GM08714 (cell line): ENCODE results near the gene FBXL7.
"Not testable (repeated sequence)": the region's sequence is repeated elsewhere in the genome, so short reads cannot be mapped to it uniquely, and the experiment has no call there.

Experiments used
- H3K4me3 ChIP-seq: fragments of 200-500 bp; sonication (Bioruptor generic); 2 replicates; pipeline ENCODE4 v1.5.1; 2014; ENCODE audit warnings: mild to moderate bottlenecking, low read length, inconsistent platforms
- ZNF274 ChIP-seq: IDR thresholded peaks from 2 replicates; pipeline ENCODE4 v1.6.1; 2012; ENCODE audit warnings: mild to moderate bottlenecking, low read depth, low read length

The FBXL7 gene

DNA sequence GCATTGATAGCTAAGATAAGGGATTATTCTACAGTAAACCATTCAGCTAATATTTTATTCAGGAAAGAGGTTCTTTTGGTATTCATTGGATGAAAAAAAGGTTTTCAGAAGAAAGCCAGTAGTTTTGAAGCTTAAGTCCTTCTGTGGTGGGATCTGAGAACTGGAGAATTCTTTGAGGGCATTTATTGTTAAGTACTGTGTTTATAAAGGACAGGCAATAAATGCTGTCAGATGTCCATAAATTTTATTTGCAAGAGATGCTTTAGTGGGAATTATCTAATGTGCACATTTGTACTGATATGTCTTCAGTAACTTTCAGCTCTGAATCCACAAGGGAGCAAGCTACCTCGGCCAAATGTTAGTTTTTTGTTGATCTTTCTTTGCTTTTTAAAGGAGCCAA lies 358.3 kb downstream of the FBXL7 start:
- H3K4me3 ChIP-seq = no peak overlapping the region
- TF ChIP-seq ZNF274 = no peak

GRCh38 chr5:15864536-15865215 lies 364.7 kb downstream of the FBXL7 start:
- H3K4me3 ChIP-seq = no peak overlapping the region
- no peak for TF ChIP-seq ZNF274

GRCh38 chr5:15872259-15872658 lies 372.3 kb downstream of the FBXL7 start:
- H3K4me3 ChIP-seq = not testable (repeated sequence)

DNA sequence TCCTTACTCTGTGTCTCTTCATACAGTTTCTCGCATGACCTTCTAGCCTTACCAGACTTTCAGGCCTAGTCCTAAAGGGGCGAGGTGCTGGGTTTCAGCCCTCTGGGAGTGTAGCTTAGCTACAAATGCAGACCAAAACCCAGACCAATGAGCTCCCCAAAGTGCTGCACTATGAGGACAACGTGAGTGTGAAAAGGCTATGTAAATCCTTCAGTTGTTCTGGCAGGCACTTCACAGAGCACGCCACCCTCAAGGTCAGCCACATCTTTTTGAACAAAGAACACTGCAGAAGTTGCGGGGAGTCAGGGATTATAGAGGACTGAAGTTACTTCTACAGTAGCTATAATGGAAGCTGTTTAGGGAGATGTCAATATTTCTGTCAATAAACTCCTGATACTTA lies 377.9 kb downstream of the FBXL7 start:
- no peak for TF ChIP-seq ZNF274
- H3K4me3 ChIP-seq = no peak overlapping the region

GRCh38 chr5:15880201-15880600 lies 380.2 kb downstream of the FBXL7 start:
- no peak overlapping the region for H3K4me3 ChIP-seq
- TF ChIP-seq ZNF274 = no peak

DNA sequence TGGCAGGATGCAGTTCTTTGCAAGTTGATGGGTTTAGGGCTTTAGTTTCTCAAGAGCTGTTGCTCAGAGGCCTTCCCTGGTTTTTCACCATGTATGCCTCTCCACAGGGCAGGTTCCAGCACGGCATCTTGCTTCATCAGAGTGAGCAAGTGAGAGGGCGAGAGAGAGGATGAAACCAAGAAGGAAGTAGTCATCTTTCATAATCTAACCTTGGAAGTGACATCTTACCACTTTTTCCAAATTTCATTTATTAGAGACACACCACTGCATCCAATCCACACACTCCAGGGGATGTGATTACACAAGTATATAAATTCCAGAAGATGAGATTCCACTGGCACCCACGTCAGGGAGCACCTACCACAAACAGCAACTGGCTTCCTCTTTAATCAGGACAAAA lies 385.2 kb downstream of the FBXL7 start:
- H3K4me3 ChIP-seq = no peak overlapping the region
- TF ChIP-seq ZNF274 = no peak

DNA sequence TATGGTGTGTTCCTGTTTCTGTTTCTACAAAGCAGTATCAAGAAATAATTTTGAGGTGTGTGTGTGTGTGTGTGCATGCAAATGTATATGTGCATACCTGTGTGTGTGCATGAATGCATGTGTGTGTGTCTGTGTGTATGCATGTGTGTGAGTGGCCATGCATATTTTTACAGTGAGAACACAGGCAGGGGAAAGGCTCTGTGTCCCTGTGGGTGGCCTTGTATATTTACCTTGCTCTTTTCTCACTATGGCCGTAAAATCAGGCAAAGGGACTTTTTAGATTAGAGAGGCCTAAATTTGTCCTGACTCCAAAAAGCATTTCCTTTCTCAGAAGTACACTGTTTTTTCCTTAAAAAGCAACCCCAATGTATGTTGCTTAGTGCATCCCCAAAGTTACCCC lies 386.2 kb downstream of the FBXL7 start:
- H3K4me3 ChIP-seq = no peak overlapping the region
- TF ChIP-seq ZNF274 = no peak

DNA sequence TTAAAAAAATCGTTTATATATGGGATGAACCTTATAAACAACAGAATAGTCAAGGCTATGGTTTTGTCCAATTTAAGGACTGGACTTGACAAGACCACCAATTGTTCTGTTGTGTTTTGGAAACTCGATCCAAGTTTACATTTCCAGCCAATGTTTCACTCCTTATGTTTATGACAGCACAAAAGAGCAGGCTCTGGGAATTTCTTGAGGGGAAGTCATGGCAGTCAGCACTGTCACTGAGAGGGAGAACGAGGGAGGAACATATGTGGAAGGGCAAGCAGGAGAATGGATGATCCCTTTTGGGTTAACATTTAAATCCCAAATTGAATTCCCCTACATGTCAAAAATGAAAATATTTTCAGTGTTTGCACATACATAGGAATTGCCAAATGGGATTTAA lies 387.1 kb downstream of the FBXL7 start:
- H3K4me3 ChIP-seq = no peak overlapping the region
- TF ChIP-seq ZNF274 = no peak

DNA sequence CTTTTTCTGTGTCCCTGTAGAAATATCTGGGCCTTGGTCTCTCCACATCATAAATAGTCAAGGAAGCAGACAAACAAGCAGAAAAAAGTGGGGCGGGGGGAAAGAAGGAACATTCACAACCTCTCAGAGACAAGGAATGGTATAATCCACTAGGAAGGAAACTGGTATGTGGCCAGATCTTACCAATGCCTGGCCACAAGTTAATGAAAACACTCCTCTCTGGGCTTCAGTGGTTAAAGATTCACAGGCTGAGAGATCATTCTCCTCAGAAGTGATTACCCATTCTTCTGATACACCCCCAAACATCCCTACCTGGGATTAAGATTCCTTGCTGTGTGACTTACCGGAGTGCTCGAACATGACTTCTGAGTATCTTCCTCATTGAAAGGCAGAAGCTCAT lies 389.0 kb downstream of the FBXL7 start:
- H3K4me3 ChIP-seq = no peak overlapping the region
- no peak for TF ChIP-seq ZNF274

DNA sequence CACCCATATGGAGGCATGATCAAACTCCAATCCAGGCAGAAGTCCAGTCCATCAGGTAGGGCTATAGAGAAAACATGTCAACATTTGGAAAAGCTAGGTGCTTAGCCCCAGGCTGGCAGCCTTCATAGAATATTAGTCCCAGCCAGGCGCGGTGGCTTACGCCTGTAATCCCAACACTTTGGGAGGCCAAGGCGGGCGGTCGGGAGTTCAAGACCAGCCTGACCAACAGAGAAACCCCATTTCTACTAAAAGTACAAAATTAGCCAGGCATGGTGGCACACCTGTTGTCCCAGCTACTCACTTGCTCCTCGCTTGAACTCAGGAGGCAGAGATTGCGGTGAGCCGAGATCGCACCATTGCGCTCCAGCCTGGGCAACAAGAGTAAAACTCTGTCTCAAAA lies 393.9 kb downstream of the FBXL7 start:
- H3K4me3 ChIP-seq = no peak overlapping the region
- TF ChIP-seq ZNF274 = no peak

DNA sequence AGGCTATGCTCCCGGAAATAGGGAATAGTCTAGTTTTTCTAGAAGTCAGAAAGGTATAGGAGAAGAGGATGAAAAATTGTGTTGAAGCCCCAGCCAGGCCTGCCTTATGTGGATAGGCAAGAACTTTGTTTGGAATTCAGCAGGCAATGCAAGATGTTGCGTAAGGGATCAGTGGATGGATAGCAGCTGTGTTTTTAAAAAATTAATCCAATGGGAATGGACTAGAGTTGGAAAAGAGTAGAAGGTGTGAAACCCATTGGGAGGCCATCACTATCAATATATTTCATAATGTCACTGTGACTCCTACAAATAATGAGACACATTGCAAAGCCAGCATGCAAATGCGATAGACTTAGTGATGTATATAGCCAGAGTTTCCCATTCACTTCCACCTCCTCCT lies 397.7 kb downstream of the FBXL7 start:
- no peak for TF ChIP-seq ZNF274
- H3K4me3 ChIP-seq = no peak overlapping the region

DNA sequence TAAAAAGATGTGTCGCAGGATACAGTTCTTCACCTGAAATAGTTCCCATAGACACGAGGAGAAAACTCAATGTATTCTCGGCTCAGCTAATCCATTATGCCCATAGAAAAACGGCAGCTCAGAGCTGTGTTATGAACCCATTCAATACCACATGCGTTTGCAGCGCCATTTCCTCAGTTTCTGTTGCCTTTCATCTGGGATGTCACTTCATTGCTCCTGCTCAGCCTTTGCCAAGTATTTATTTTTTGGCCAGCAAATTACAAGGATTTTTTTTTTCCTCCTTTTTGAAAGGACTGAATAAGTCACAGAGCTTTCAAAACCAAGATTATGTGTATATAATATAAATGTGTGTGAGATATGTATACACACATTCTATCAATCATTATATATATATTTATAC lies 398.7 kb downstream of the FBXL7 start:
- no peak for TF ChIP-seq ZNF274
- no peak overlapping the region for H3K4me3 ChIP-seq

DNA sequence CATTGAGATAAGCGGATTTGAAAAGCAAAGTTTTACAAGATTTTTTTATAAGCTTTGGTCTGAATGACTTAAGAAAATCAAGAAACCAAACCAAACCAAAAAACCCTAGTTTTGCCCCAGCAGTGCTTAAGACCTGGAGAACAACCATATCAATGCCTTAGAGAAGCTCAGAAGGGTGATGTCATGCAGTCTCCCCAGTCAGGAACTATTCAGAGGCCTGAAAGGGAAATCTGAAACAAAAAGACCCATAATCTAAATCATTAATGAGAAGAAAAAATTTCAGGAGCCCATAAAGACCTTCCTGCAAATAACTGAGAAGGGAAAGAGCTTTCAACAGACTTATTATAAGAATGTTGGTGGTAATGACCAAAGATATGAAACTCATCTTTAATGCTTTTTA lies 399.5 kb downstream of the FBXL7 start:
- no peak overlapping the region for H3K4me3 ChIP-seq
- TF ChIP-seq ZNF274 = no peak

DNA sequence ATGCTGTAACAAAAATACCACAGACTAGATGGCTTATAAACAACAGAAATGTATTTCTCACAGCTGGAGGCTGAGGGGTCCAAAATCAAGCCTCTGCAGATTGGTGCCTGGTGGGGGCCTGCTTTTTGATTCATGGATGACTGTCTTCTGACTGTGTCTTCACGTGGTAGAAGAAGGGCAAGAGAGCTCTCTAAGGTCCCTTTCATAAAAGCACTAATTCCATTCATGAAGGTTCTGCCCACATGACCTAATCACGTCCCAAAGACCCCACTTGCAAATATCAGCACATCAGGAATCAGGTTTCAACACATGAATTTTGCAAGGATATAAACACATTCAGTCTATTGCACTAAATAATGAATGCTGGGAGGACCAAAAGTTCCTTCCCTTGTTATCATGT lies 401.2 kb downstream of the FBXL7 start:
- H3K4me3 ChIP-seq = no peak overlapping the region
- TF ChIP-seq ZNF274 = no peak

DNA sequence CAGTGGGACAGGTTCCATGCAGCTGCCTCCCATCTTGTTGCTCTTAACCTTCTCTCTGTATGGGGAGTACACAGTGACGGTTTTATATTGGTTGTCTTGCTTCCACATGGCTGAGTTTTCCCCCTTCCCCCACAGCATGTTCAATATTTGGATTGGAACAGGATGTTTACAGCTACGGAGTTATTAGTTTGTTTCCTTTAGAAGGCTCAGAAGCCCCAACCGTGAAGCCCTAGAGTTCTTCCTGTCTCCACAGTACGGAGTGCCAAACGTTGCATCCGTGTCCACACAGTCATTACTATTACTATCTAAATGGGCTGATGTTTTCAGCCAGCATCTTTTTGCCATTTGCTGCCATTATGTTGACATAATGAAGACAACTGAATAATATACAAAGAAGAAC lies 402.1 kb downstream of the FBXL7 start:
- no peak overlapping the region for H3K4me3 ChIP-seq
- TF ChIP-seq ZNF274 = no peak
